Measurements from ENCODE around the gene NUFIP1. TPM values are rescaled to one million over a fixed set of nuclear protein-coding genes. Genes with fewer than 3 reads are reported as not detected.
A peak's percentile ranks its signal among the peaks of the same experiment; 100 is the strongest.

The NUFIP1 gene
- total RNA-seq, 4 donors from 2014 or later = 2.5 to 4.7 (median 3.0) TPM

GRCh38 chr13:44976196-44976595 lies 13.1 kb downstream of the NUFIP1 start:
- WGBS, 2 donors (ENCODE audit: low coverage in 1 of 2) = 81 to 84% methylated on average over 3 of the region's 3 CpGs
- TF ChIP-seq POLR2A (IDR thresholded peaks at IDR 0.05) (no peak), CTCF (IDR thresholded peaks at IDR 0.05) (no peak), EP300 (IDR thresholded peaks at IDR 0.05) (no peak), POLR2AphosphoS5 (IDR thresholded peaks at IDR 0.05) (no peak)
- Histone ChIP-seq H3K4me1 (peaks cover 0 to 4% (median 0%) of the 10 kb centered on the region in 3 donors), H3K36me3 (peaks cover 0 to 65% of the 10 kb centered on the region in 2 donors), H3K9me3 (no peaks in the 10 kb centered on the region), H3K4me3 (no peak overlapping the region), H3K27ac (no peak overlapping the region), H3K27me3 (no peaks in the 10 kb centered on the region)
- no peak for ATAC-seq

GRCh38 chr13:44974056-44974793 lies 15.0 kb downstream of the NUFIP1 start:
- ATAC-seq = no peak

GRCh38 chr13:44972956-44973581 lies 16.2 kb downstream of the NUFIP1 start:
- Histone ChIP-seq H3K36me3 (peaks cover 0 to 35% of the 10 kb centered on the region in 2 donors), H3K27me3 (no peaks in the 10 kb centered on the region), H3K4me1 (peaks cover 0 to 22% (median 8%) of the 10 kb centered on the region in 3 donors), H3K27ac (no peak overlapping the region), H3K4me3 (no peak overlapping the region), H3K9me3 (no peaks in the 10 kb centered on the region)
- TF ChIP-seq CTCF (IDR thresholded peaks at IDR 0.05) (peak; percentile 51 to 64 (median 58)), EP300 (IDR thresholded peaks at IDR 0.05) (no peak)
- no peak for ATAC-seq
- WGBS, 2 donors (ENCODE audit: low coverage in 1 of 2) = 2 to 3% methylated on average over 3 of the region's 3 CpGs

More at GRCh38 chr13:44974056-44974793, 15.0 kb downstream of the NUFIP1 start:
- 71 to 87% methylated on average over 3 to 9 of the region's 9 CpGs for WGBS, 2 donors (ENCODE audit: low coverage in 1 of 2)
- peaks cover 0 to 47% of the 10 kb centered on the region in 2 donors for H3K36me3 ChIP-seq
- H3K4me3 ChIP-seq = no peak overlapping the region
- no peaks in the 10 kb centered on the region for H3K9me3 ChIP-seq
- peaks cover 0 to 10% (median under 1%) of the 10 kb centered on the region in 3 donors for H3K4me1 ChIP-seq
- H3K27me3 ChIP-seq = no peaks in the 10 kb centered on the region
- no peak overlapping the region for H3K27ac ChIP-seq
- TF ChIP-seq POLR2AphosphoS5 (IDR thresholded peaks at IDR 0.05) = no peak
- no peak for TF ChIP-seq POLR2A (IDR thresholded peaks at IDR 0.05)
- TF ChIP-seq CTCF (IDR thresholded peaks at IDR 0.05) = no peak
- no peak for TF ChIP-seq EP300 (IDR thresholded peaks at IDR 0.05)

GRCh38 chr13:44971656-44972595 lies 17.3 kb downstream of the NUFIP1 start:
- TF ChIP-seq EP300 (IDR thresholded peaks at IDR 0.05) (no peak), POLR2A (IDR thresholded peaks at IDR 0.05) (no peak), POLR2AphosphoS5 (IDR thresholded peaks at IDR 0.05) (no peak), CTCF (IDR thresholded peaks at IDR 0.05) (no peak)
- 64 to 76% methylated on average over 5 to 6 of the region's 7 CpGs for WGBS, 2 donors (ENCODE audit: low coverage in 1 of 2)
- no peaks in the 10 kb centered on the region for H3K27me3 ChIP-seq
- ATAC-seq = no peak
- H3K9me3 ChIP-seq = no peaks in the 10 kb centered on the region
- peaks cover 0 to 24% of the 10 kb centered on the region in 2 donors for H3K36me3 ChIP-seq
- H3K4me1 ChIP-seq = peaks cover 0 to 33% (median 12%) of the 10 kb centered on the region in 3 donors
- H3K4me3 ChIP-seq = no peak overlapping the region
- H3K27ac ChIP-seq = peak overlapping the region in 1 of 4 donors; percentile 14
